K562 (cell line): ENCODE results near the gene MLH3. TPM values are rescaled to one million over a fixed set of nuclear protein-coding genes. Genes with fewer than 3 reads are reported as not detected.

Source experiments
- ATAC-seq: fragments of 200-7000 bp; cut with Tn5 transposase; 3 replicates; pipeline ENCODE4 v1.9.1; 2020; ENCODE audit warnings: moderate library complexity
- BruUV-seq: library from RNA; stranded (reverse); fragments of 400-500 nt; replicated peaks from 2 replicates; lab custom pipeline; 2021; lab: Mats Ljungman, UMichigan
- CTCF ChIA-PET: fragments of 300-600 bp; formaldehyde crosslinking; extraction: SDS; loops from one replicate; lab custom pipeline; 2021; ENCODE audit warnings: low intra/inter-chr PET ratio; lab: Yijun Ruan, JAX
- POLR2A ChIA-PET: fragments of 300-600, 350-650 bp; sonication (Branson Sonifier 250); formaldehyde crosslinking; extraction: SDS; loops from one replicate; lab custom pipeline; 2021; ENCODE audit warnings: antibody characterized with exemption, inconsistent platforms; lab: Yijun Ruan, JAX
- DNase-seq, 4 experiments: peaks; one replicate each; pipeline versions ENCODE4 v3.0.0 to v3.0.0-alpha.2; 2011 to 2018; ENCODE audit warnings: low spot score in 3 of 4, mixed read lengths in 3 of 4; ENCODE audit errors: extremely low read depth in 1 of 4
- FAIRE-seq: peaks from 2 replicates; lab custom pipeline; 2011; peaks lifted over from hg19 to GRCh38; lab: Jason Lieb, UNC
- H2AFZ ChIP-seq: 2 replicates; pipeline ENCODE4 v1.6.0; 2011; ENCODE audit warnings: low read depth, low read length, control low read depth, inconsistent platforms
- H3K27ac ChIP-seq: fragments of 200-600 bp; 3 replicates; pipeline ENCODE4 v1.8.0; 2011; ENCODE audit warnings: low read depth, mild to moderate bottlenecking, control low read depth, inconsistent platforms, low read length, moderate library complexity, mixed read lengths; ENCODE audit errors: extremely low read depth
- H3K27me3 ChIP-seq, 2 experiments: fragments of 300-600 bp in 1 of 2; 2 replicates in 1 of 2; 3 replicates in 1 of 2; pipeline versions ENCODE4 v1.6.0 to v1.8.0; 2011; ENCODE audit warnings: inconsistent platforms in 2 of 2, low read length in 2 of 2, mild to moderate bottlenecking in 1 of 2, mixed read lengths in 1 of 2, moderate library complexity in 1 of 2; ENCODE audit not compliant: control insufficient read depth in 2 of 2, insufficient read depth in 2 of 2
- H3K36me3 ChIP-seq: fragments of 300-600 bp; 3 replicates; pipeline ENCODE4 v1.8.0; 2011; ENCODE audit warnings: mild to moderate bottlenecking, low read length, inconsistent platforms; ENCODE audit not compliant: control insufficient read depth, insufficient read depth
- H3K4me1 ChIP-seq, 2 experiments: fragments of 200-600 bp in 1 of 2; replicated peaks in 1 of 2; 2 replicates in 1 of 2; 3 replicates in 1 of 2; pipeline versions ENCODE4 v1.5.1 to v1.8.0; 2011; ENCODE audit warnings: inconsistent platforms in 2 of 2, low read length in 2 of 2, mild to moderate bottlenecking in 1 of 2, mixed read lengths in 1 of 2, moderate library complexity in 1 of 2; ENCODE audit not compliant: control insufficient read depth in 2 of 2, insufficient read depth in 2 of 2
- H3K4me2 ChIP-seq: 2 replicates; pipeline ENCODE4 v1.6.1; 2011; ENCODE audit warnings: low read length, control low read depth, inconsistent platforms, mixed read lengths; ENCODE audit not compliant: insufficient read depth
- H3K4me3 ChIP-seq: fragments of 200-600 bp; sonication (generic), shearing (Covaris generic); 2 replicates; pipeline ENCODE4 v1.5.1; 2016; ENCODE audit warnings: control low read depth, inconsistent platforms
- H3K79me2 ChIP-seq: fragments of 200-600 bp; 3 replicates; pipeline ENCODE4 v1.8.0; 2011; ENCODE audit warnings: low read length, inconsistent platforms; ENCODE audit not compliant: control insufficient read depth, insufficient read depth
- H3K9ac ChIP-seq, 2 experiments: 2 replicates each; pipeline versions ENCODE4 v1.6.0 to v1.6.1; 2011; ENCODE audit warnings: low read depth in 2 of 2, low read length in 2 of 2, control low read depth in 1 of 2, inconsistent platforms in 1 of 2, mild to moderate bottlenecking in 1 of 2, mixed read lengths in 1 of 2; ENCODE audit not compliant: insufficient read depth in 1 of 2
- H3K9me1 ChIP-seq: one replicate; pipeline ENCODE4 v1.6.0; 2011; ENCODE audit warnings: inconsistent platforms, mild to moderate bottlenecking, low read length, moderate library complexity; ENCODE audit not compliant: control insufficient read depth, insufficient read depth
- H3K9me3 ChIP-seq: replicated peaks from 2 replicates; pipeline ENCODE4 v1.5.1; 2011; ENCODE audit warnings: low read depth, low read length, inconsistent platforms; ENCODE audit not compliant: control insufficient read depth, insufficient read depth
- H4K20me1 ChIP-seq: replicated peaks from 2 replicates; pipeline ENCODE4 v1.6.1; 2011; ENCODE audit warnings: low read length, inconsistent platforms, mixed read lengths; ENCODE audit not compliant: control insufficient read depth, insufficient read depth
- BCOR ChIP-seq: fragments of 450-650 bp; IDR thresholded peaks from 2 replicates; pipeline ENCODE4 v1.6.1; 2016
- EP300 ChIP-seq: IDR thresholded peaks from 2 replicates; pipeline ENCODE4 v1.6.1; 2012; ENCODE audit warnings: low read length, improper control_type of control experiment
- HMG20A ChIP-seq: fragments of 450-650 bp; formaldehyde crosslinking; conservative IDR thresholded peaks from 2 replicates; pipeline ENCODE4 v1.4.0; 2020; ENCODE audit warnings: mild to moderate bottlenecking, mixed read lengths
- NFIC ChIP-seq: fragments of 450-650 bp; IDR thresholded peaks from 2 replicates; pipeline ENCODE4 v1.6.1; 2017; ENCODE audit warnings: mild to moderate bottlenecking, inconsistent platforms
- PHF20 ChIP-seq: fragments of 450-650 bp; IDR thresholded peaks from 2 replicates; pipeline ENCODE4 v1.6.1; 2018; ENCODE audit not compliant: partially characterized antibody
- RBM17 ChIP-seq: fragments of 200-400 bp; formaldehyde crosslinking; IDR thresholded peaks from 2 replicates; pipeline ENCODE4 v1.6.1; 2017; ENCODE audit warnings: low read depth, mild to moderate bottlenecking, low read length, borderline replicate concordance
- RBM25 ChIP-seq: fragments of 200-400 bp; formaldehyde crosslinking; IDR thresholded peaks from 2 replicates; pipeline ENCODE4 v1.6.1; 2018; ENCODE audit warnings: low read length, low read depth, moderate library complexity; ENCODE audit not compliant: severe bottlenecking
- ZFP36 ChIP-seq: fragments of 150-350 bp; IDR thresholded peaks from 2 replicates; pipeline ENCODE4 v1.6.1; 2018; ENCODE audit warnings: low read length, low read depth; ENCODE audit not compliant: partially characterized antibody
- ZNF263 ChIP-seq: sonication (generic); formaldehyde crosslinking; IDR thresholded peaks from 2 replicates; pipeline ENCODE4 v1.8.0; 2022; ENCODE audit warnings: mild to moderate bottlenecking, missing genetic modification reagents, borderline replicate concordance
- ZNF274 ChIP-seq: IDR thresholded peaks from 2 replicates; pipeline ENCODE4 v1.6.1; 2011; ENCODE audit warnings: low read depth, mild to moderate bottlenecking, low read length, moderate library complexity, borderline replicate concordance
- WGBS: fragments of 100-300 bp; shearing (Covaris generic); methylation state at CpG from one replicate; pipeline ENCODE4 v1.1.6; 2016; ENCODE audit warnings: low coverage, mixed read lengths; ENCODE audit not compliant: insufficient coverage; ENCODE audit errors: missing lambda C conversion rate; 5-methylcytosine and 5-hydroxymethylcytosine counted together
- in situ Hi-C: fragments of 300-500 bp; cut with MboI; formaldehyde crosslinking; loops from 4 replicates; pipeline ENCODE4 v1.15.0; 2018; ENCODE audit warnings: inconsistent platforms, mixed read lengths
- intact Hi-C: fragments of 100-400 bp; cut with micrococcal nuclease; formaldehyde crosslinking; loops from 2 replicates; pipeline ENCODE4 v1.14.2; 2022
- polyA plus RNA-seq, 8 experiments: library from polyadenylated mRNA; depleted of rRNA in 4 of 8; stranded (reverse) in 5 of 8; unstranded in 3 of 8; fragments of >200 nt; fragmentation: Nextera tagmentation in 2 of 8; fragmentation: Illumina TruSeq in 1 of 8; extraction: Ambion mirVana in 2 of 8; extraction: Trizol in 1 of 8; gene quantifications; 2 replicates each; pipeline versions ENCODE4 v1.2.1 to v1.2.3, GENCODE V29; 2011 to 2014; ENCODE audit warnings: inconsistent platforms in 1 of 8, missing spikeins in 1 of 8
- total RNA-seq, 7 experiments: library from RNA; depleted of rRNA in 6 of 7; stranded (reverse); fragments of >200 nt in 6 of 7; fragmentation: Illumina TruSeq in 2 of 7; extraction: Trizol in 2 of 7; gene quantifications; 2 replicates each; pipeline versions ENCODE4 v1.2.1 to v1.2.3, GENCODE V29; 2011 to 2021; ENCODE audit warnings: low replicate concordance in 1 of 7
- TF ChIP-seq, protein P1 (sequence below), 2 experiments: fragments of 450-650 bp in 1 of 2; sonication (generic) in 1 of 2; formaldehyde crosslinking in 1 of 2; IDR thresholded peaks in 1 of 2; conservative IDR thresholded peaks in 1 of 2; 2 replicates each; pipeline versions ENCODE4 v1.6.1 to v1.8.1; 2016 to 2023; ENCODE audit warnings: mild to moderate bottlenecking in 2 of 2, moderate library complexity in 2 of 2, inconsistent platforms in 1 of 2, missing genetic modification reagents in 1 of 2

Gene MLH3
- total and polyA plus RNA-seq, 9 of the 15 experiments (the other 6 are each of a cell fraction or from before 2014, with no cell fraction given), result 5.9 to 15.3 (median 10.7) TPM

DNA sequence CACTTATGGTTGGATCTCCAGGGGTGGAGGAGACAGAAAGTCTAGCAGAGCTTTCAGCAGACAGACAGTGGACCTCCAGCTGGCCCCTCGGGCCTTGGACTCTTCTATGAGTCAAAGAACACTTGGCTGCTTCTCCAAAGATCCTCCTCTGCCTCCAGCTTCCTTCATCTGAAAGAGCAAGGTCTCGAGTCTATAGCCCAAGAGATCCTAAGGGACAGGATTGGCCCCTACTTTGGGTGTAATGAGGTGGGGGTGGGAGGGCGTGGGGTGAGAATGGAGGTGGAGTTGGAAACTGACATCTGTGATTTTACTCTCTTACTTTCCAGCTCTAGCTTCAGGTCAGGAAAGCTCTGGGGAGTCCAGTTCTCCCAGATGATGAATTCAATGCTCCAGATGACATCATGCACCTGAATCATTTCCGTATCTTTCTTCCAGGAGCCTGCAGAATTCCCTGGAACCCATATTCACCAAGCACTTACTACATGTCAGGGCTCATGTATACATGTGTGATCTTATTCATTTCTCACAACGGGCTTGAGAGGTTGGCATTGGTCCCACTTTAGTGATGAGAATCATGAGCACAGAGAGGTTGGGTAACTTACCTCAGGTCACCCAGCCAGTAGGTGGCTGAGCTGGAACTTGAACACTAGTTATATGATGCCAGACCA is 85.6 kb downstream of the MLH3 start:
- TF ChIP-seq PHF20 (no peak), ZNF274 (no peak), HMG20A (CRISPR knock-in tag) (no peak), BCOR (peak; percentile 59; the same call in 1 of the 2 replicates), ZFP36 (peak; percentile 42), RBM25 (peak; percentile 33), RBM17 (no peak), ZNF263 (CRISPR knock-in tag) (no peak), EP300 (no peak), NFIC (0 out of 2 replicates have a peak, but pooled peaks have one; percentile 10)
- TF ChIP-seq, protein P1, sequence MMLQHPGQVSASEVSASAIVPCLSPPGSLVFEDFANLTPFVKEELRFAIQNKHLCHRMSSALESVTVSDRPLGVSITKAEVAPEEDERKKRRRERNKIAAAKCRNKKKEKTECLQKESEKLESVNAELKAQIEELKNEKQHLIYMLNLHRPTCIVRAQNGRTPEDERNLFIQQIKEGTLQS (IDR thresholded peaks at IDR 0.05), result peak; percentile 27; the same call in 1 of the 2 replicates
- TF ChIP-seq, protein P1 (CRISPR knock-in tag; conservative IDR thresholded peaks at IDR 0.05), result no peak
- Histone ChIP-seq H3K9me3 (no peaks in the 10 kb centered on the region), H2AFZ (no peak overlapping the region), H4K20me1 (no peaks in the 10 kb centered on the region), H3K4me2 (no peak overlapping the region), H3K4me3 (no peak overlapping the region), H3K79me2 (no peaks in the 10 kb centered on the region), H3K9me1 (no peaks in the 10 kb centered on the region), H3K27ac (no peak overlapping the region), H3K9ac (no peak overlapping the region), H3K27me3 (no peaks in the 10 kb centered on the region), H3K4me1 (peaks cover 8 to 9% of the 10 kb centered on the region in 2 experiments; a peak in 3 of 5 replicates), H3K36me3 (no peaks in the 10 kb centered on the region)
- intact Hi-C loops (no loop called here), in situ Hi-C loops (no loop called here)
- BruUV-seq, result no TSS peak
- WGBS, result 49% methylated on average over 4 of the region's 5 CpGs
- FAIRE-seq (no peak), ATAC-seq (no peak), DNase-seq (no peak)
- ChIA-PET POLR2A (interaction anchor here (1.1 to 2.6 kb wide), 3 partner anchors 10 to 104 kb away, joined by 3 to 8 read pairs (median 3); partner anchors contain the start of genes PGF and ZC2HC1C), CTCF (no interaction called here)
